ENCODE measurements around the gene PXYLP1. TPM values are rescaled to one million over a fixed set of nuclear protein-coding genes. Genes with fewer than 3 reads are reported as not detected.

Gene PXYLP1
- total and polyA plus RNA-seq, 8 donors = 11.6 to 35.3 (median 28.3) TPM

DNA sequence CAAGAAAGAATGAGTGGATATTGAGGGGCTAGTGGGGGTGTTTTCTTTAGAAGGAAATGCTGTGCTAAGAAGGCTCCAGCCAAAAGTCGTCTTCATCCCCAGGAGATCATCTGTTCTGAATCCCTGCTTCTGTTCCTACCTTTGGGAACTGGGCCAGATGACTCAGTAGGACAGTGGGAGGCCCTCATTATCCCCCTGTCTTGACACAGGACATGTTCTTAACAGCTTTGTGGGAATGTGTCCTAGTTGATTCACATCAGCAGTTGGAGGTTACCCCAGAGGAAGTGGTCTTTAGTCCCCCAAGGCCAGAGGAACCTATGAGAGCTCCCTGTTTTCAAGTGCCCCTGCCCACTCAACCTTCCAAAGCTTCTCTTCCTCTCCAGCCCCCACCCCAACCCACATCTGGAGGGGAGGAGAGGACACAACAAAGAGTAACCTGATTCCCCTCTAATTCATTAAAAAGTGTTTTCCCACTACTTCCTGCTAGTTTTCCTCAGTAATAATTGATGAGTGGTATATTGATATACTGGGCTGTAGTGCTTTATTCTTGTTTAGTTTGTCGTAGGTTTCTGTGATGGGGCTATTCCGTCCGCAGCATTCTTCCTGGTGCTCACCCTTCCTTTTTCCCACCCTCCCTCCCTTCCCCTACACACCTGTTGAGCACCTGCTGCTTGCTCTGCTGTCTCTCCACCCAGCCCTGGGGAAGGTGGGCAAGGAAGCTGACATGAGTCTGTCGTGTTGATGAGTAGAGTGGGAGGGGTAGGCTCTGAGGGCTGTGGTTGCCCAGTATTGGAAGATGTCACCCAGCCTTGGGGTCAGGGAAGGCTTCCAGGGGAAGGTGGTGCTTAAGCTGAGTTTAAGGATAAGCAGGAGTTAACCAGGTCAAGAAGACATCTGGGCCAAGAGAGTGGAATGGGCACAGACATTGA lies 9.3 kb downstream of the PXYLP1 start:
- Histone ChIP-seq H3K36me3 (peaks cover 0 to 4% of the 10 kb centered on the region in 2 donors), H3K9me3 (no peaks in the 10 kb centered on the region), H3K4me3 (no peak overlapping the region), H3K4me1 (peaks cover 0 to 7% of the 10 kb centered on the region in 2 donors), H3K27me3 (no peaks in the 10 kb centered on the region), H3K27ac (no peak overlapping the region)
- intact Hi-C loops (cut with DNase I) = no loop called here
- no peak for DNase-seq
- no peak for ATAC-seq
- TF ChIP-seq, protein P1, sequence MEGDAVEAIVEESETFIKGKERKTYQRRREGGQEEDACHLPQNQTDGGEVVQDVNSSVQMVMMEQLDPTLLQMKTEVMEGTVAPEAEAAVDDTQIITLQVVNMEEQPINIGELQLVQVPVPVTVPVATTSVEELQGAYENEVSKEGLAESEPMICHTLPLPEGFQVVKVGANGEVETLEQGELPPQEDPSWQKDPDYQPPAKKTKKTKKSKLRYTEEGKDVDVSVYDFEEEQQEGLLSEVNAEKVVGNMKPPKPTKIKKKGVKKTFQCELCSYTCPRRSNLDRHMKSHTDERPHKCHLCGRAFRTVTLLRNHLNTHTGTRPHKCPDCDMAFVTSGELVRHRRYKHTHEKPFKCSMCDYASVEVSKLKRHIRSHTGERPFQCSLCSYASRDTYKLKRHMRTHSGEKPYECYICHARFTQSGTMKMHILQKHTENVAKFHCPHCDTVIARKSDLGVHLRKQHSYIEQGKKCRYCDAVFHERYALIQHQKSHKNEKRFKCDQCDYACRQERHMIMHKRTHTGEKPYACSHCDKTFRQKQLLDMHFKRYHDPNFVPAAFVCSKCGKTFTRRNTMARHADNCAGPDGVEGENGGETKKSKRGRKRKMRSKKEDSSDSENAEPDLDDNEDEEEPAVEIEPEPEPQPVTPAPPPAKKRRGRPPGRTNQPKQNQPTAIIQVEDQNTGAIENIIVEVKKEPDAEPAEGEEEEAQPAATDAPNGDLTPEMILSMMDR (IDR thresholded peaks at IDR 0.05) = no peak

DNA sequence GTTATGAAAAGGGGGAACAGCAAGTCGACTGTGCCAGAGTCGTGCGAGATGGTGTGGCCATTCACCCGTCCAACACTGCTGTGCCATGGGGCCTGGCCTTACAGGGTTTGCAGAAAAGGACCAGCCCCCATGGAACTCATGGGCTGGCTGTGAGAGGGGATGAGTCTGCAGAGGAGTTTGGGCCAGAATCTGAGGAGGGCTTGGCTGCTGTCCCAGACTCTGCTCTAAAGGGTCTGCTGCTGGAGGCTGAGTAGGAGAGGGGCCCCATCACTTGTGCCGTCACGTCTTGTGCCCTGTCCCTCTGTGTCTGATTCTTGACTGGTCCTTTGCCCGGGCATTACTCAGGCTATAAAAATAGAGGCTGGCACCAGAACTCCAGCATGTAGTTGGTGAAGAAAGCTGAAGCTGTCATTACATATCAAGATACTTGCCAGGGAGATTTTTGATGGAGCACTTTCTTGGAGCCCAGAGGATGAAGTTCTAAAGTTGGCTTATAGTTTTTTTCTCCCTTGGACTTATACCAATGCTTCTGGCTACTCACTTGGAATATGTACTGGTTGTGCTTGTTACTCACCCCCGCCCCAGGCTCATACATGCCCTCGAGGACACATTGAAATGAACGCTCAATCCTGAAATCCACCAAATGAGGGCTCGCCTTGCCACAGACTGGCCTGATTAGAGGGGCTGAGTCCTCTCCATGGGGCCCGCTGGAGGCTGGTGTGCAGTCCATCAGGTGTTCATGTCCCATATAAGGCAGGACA lies 10.2 kb downstream of the PXYLP1 start:
- H3K4me3 ChIP-seq = no peak overlapping the region
- no peaks in the 10 kb centered on the region for H3K9me3 ChIP-seq
- peaks cover 0 to 4% of the 10 kb centered on the region in 2 donors for H3K36me3 ChIP-seq
- ATAC-seq = no peak
- TF ChIP-seq, protein P1 (IDR thresholded peaks at IDR 0.05) = no peak
- no peaks in the 10 kb centered on the region for H3K27me3 ChIP-seq
- H3K27ac ChIP-seq = no peak overlapping the region
- DNase-seq = no peak
- H3K4me1 ChIP-seq = peaks cover 0 to 7% of the 10 kb centered on the region in 2 donors
- intact Hi-C loops (cut with DNase I) = no loop called here

DNA sequence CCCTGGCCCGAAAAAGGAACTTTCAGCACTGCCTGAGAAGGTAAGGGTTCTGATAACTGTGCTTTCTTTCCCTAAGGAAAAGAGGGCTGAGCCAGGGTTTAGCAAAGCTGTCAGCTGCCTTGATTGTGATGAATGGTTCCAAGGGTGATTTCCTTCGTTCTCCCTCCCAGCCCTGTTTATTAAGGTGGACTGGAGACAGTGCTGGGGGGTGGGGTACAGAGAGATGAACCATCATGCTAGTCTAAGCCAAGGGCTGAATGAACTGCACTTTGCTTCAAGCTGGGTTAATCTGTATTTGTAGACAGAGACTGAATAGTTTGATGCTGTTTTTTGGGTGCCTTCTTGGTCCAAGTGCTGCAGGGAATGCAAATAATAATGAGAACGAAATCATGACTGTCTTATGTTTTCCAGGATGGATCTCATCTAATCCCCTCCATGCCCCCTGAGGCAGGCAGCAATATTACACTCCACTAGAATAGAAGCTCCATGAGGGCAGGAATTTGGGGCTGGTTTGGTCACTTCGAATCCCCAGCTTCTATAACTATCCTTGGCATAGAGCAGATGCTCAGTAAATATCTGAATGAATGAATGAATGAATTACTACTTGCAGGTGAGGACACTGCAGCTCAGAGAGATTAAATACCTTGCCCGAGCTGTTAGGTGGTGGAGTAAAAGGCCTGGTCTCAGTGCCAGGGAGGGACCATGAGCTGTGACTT lies 10.9 kb downstream of the PXYLP1 start:
- ATAC-seq = no peak

DNA sequence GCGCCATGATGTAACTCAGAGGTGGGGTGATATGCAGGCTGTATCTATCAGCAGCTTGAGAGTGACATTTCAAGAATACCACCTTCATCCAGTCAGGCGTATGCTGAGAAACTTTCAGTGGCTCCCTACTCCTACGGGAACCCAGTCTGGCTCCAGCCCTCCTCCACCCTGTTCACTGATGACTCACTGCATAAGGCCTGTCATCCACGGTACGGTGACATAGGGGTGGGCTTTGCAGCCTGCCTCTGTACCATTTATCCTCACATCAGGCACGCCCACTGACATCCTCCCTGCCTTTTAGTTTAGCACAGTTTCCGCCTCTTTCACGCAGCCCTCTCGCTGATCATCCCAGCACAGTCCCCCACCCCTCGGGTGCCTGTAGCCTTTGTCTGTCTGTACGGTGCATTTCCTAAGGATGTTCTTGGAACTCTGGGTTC lies 11.7 kb downstream of the PXYLP1 start:
- H3K27me3 ChIP-seq = no peaks in the 10 kb centered on the region
- ATAC-seq (no peak), DNase-seq (no peak)
- no peak overlapping the region for H3K4me3 ChIP-seq
- TF ChIP-seq, protein P1 (IDR thresholded peaks at IDR 0.05) = no peak
- no peaks in the 10 kb centered on the region for H3K4me1 ChIP-seq
- H3K9me3 ChIP-seq = no peaks in the 10 kb centered on the region
- intact Hi-C loops (cut with DNase I) = no loop called here
- H3K27ac ChIP-seq = no peak overlapping the region
- H3K36me3 ChIP-seq = peaks cover 0 to 4% of the 10 kb centered on the region in 2 donors

More for the DNA sequence above, 10.9 kb downstream of the PXYLP1 start:
- Histone ChIP-seq H3K27me3 (no peaks in the 10 kb centered on the region), H3K9me3 (no peaks in the 10 kb centered on the region), H3K27ac (no peak overlapping the region), H3K4me1 (peaks cover 0 to 6% of the 10 kb centered on the region in 2 donors), H3K4me3 (no peak overlapping the region), H3K36me3 (peaks cover 0 to 4% of the 10 kb centered on the region in 2 donors)
- intact Hi-C loops (cut with DNase I) = no loop called here
- no peak for DNase-seq
- TF ChIP-seq, protein P1 (IDR thresholded peaks at IDR 0.05) = no peak
